ENCODE data around the gene PLVAP.

Gene PLVAP

DNA sequence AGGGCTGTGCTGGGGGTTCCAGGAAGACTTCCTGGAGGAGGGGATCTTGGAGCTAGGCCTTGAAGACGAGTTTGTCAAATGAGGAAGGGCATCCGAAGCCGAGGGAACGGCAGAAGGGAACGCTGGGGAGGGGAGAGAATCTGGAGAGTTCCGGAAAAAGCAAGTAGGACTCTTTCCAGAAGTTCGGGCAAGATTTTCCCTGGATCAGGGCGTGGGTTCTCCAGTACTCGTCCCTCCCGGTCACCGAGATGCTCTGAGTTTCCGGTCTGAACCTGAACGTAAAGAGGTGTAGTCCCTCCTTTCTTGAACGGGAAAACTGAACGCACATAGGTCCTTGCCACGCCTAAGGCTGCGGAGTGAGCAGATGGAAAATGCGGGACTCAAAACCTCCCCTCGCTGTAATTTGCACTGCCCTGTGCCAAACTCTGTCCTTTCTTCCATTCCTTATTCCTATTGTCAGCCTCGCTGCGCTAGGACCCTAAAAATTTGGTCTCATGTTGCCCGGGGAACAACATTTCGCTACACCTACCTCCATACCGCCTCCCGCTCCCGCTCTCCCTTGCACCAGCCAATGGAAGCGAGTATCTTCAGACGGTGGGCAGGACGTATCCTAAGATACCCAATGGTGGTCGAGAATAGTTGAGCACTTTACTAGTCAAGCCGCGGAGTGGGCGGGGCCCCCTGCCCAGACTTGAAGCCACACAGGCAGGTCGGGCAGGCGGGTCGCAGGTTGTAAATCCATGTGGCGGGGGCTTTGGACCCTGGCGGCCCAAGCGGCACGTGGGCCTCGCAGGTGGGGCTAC is 40.1 kb downstream of the PLVAP start, which contains the start of gene GTPBP3:
Gene GTPBP3 (plus strand): TSS at position 682 of the 803 bp plus-strand sequence. CDS start 59 bp downstream, at position 741.
- TF ChIP-seq, protein P1, sequence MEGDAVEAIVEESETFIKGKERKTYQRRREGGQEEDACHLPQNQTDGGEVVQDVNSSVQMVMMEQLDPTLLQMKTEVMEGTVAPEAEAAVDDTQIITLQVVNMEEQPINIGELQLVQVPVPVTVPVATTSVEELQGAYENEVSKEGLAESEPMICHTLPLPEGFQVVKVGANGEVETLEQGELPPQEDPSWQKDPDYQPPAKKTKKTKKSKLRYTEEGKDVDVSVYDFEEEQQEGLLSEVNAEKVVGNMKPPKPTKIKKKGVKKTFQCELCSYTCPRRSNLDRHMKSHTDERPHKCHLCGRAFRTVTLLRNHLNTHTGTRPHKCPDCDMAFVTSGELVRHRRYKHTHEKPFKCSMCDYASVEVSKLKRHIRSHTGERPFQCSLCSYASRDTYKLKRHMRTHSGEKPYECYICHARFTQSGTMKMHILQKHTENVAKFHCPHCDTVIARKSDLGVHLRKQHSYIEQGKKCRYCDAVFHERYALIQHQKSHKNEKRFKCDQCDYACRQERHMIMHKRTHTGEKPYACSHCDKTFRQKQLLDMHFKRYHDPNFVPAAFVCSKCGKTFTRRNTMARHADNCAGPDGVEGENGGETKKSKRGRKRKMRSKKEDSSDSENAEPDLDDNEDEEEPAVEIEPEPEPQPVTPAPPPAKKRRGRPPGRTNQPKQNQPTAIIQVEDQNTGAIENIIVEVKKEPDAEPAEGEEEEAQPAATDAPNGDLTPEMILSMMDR (conservative IDR thresholded peaks at IDR 0.05) = no peak
- H3K27ac ChIP-seq = peak within 1 kb of the TSS; percentile 93

DNA sequence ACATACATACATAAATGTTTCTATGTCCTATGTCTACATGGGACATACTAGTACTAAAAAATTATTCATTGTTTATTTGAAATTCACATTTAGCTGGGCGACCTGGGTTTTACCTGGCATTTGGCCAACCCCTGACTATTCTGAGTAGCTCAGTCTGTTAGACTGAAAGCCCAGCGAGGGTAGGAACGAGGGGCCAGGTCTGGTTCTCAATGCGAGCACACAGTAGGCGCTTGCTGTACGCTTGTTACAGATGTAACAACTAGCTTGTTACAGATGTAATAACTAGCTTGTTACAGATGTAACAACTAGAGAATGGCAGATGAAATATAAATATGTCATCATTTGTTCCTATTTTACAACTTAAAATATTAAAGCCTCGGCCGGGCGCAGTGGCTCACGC is 41.6 kb downstream of the PLVAP start:
- no peak overlapping the region; the same call in 1 of the 2 replicates for H3K27ac ChIP-seq
- TF ChIP-seq, protein P1 (conservative IDR thresholded peaks at IDR 0.05) = no peak

DNA sequence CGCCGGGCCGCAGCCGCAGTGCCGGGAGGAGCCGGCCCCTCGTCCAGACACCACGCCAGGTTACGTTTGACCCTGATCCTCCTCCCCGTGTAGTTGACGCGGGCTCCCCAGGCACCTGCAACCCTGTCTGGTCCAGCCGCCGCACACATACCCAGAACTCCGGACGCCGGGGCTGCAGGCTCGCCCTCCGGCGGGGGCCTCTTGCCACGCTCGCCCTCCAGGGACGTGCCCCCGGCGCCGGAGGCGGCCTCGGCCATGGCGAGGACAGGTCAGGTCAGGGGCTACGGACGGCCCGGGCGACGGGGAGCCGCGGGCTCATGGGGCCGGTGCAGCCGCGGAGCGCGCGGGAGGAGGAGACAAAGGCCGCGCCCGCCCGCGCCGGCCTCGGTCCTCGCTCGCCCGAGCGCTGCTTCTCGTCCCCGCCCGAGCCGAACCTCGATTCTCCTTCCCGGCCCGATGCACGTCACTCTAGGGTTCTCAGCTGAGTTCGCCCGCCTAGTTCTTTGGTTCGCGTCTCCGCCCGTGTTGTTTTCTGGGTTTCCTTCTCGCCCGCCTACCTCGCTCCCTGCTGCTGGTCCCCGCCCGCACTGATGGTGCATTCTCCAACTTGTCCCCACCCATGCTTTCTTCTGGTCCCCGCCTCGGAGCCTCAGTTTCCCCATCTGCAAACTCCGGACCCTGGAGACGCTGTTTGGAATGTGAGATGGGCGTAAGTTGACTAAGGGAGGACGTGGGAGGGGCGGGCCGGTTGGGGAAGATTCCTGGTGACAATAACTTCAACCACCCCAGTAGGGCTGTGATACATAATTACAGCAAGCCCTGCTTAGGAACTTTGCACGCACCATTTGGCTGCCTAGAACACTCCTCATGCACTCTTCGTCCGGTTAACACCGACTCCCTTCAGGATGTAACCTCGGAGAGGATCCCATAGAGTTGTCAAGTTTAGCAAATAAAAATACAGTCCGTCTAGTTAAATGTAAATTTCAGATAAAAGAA is 42.4 kb downstream of the PLVAP start, which contains the start of gene ANO8:
Gene ANO8 (minus strand): TSS at position 442 of the 996 bp plus-strand sequence. CDS start 185 bp downstream, at position 257.
- TF ChIP-seq, protein P1 (conservative IDR thresholded peaks at IDR 0.05) = no peak
- H3K27ac ChIP-seq = peak within 1 kb of the TSS; percentile 81

DNA sequence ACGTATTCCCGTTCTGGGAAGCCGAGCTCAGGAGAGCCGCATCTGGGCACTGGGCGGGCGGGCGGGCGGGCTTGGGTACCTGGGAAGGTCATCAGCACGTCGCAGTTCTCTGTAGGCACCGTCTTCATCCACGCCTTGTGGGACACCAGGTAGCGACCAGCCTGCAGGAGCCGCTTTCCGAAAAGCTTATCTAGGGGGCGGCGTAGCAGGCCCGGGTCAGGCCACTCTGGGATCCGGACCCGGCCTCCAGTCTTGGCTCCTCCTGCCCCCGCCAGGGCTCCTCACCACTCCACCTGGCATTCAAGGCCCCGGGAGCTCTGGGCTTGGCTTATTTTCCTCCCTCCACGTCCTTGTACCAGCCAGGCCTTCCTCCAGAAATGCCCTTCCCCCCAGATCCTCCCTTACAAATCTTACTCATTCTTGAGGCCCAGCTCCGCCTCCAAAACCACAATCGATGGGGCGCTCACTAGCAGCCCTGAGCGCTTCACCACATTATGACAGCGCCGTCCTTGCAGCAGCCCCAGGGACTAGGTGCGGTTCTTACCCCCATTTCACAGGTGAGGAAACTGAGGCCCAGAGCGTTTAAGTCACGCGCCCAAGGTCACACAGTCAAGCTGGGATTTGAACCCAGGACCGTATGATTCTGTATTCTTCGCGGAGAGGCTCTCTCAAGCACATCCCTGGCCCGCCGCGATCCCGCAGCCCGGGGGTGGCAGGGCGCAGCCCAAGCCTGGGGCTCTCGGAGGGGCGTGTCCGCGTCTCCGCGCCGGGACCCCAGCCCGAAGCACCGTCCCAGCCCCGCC is 43.3 kb downstream of the PLVAP start:
- TF ChIP-seq, protein P1 (conservative IDR thresholded peaks at IDR 0.05) = no peak
- H3K27ac ChIP-seq = peak overlapping the region; percentile 81

DNA sequence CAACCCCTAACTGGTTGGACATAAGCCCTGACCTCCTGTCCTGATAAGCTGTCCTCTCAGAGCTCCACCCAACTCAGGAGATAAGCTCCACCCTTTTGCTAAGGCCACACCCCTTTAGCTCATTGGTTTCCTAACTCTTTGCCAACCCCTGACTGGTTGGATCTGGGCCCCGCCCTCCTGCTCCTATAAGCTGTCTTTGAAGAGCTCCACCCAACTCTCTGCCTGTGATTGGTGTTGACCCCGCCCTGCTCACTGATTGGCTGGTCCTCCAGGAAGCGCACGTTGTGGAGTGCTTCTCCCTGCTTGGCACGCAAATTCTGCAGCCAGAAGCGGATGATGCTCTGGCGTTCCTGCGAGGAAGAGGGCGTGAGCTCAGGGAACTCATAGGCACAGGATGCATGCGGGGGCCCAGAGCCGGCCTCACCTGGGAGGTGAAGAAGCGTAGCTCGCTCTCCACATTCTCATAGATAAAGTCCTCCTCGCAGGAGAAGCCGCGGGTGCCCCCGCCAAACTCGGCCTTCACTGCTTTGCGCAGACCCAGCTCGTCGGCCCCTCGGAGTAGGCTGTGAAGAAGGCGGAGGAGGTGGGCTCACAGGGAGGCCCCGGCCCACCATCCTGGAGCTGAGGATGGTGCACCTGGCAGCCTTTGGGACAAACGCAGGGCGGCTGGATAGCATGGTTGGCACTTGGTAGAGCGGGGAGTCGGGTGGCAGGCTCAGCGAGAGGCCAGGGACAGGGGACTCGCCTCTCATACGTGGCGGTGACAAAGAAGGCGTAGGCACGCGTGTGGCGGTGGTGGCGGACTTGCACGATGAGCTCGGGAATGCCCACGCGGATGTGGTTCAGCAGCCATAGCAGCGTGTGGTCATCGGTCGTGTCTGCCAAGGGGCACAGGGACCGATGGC is 44.2 kb downstream of the PLVAP start:
- no peak overlapping the region for H3K27ac ChIP-seq
- TF ChIP-seq, protein P1 (conservative IDR thresholded peaks at IDR 0.05) = no peak

DNA sequence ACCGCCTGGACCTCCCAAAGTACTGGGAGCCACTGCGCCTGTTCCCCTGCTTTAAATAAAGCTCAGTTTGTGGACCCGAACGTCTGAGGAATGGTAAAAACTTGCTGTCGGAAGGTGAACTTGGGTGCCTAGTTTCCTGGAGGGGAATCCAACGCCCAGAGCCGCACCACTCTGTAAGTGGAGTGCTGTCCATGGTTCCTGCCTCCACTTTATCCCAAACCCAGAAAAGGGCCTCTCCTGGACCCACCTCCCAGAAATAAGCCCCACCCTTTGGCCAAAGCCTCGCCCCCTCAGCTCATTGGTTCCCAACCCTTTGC is 44.8 kb downstream of the PLVAP start:
- TF ChIP-seq, protein P1 (conservative IDR thresholded peaks at IDR 0.05) = no peak
- no peak overlapping the region for H3K27ac ChIP-seq
